HG02870 (cell line): Measurements from ENCODE around the gene MTMR12.
"Not testable (repeated sequence)": the region's sequence is repeated elsewhere in the genome, so short reads cannot be mapped to it uniquely, and the experiment has no call there.

Source experiments
- ATAC-seq: cut with Tn5 transposase; IDR thresholded peaks from one replicate; pipeline ENCODE4 v1.9.1; 2021; ENCODE audit warnings: mild to moderate bottlenecking, moderate library complexity; ENCODE audit not compliant: unreplicated experiment

MTMR12 gene

GRCh38 chr5:32239385-32239784 is 73.4 kb downstream of the MTMR12 start:
- no peak for ATAC-seq

- no peak for ATAC-seq
Measured at GRCh38 chr5:32233696-32234447, 78.9 kb downstream of the MTMR12 start.

GRCh38 chr5:32233220-32233695 is 79.5 kb downstream of the MTMR12 start:
- ATAC-seq = no peak

GRCh38 chr5:32232441-32233219 is 80.1 kb downstream of the MTMR12 start:
- ATAC-seq = peak; percentile 81

GRCh38 chr5:32231929-32232328 is 80.8 kb downstream of the MTMR12 start:
- ATAC-seq = no peak

- no peak for ATAC-seq
Measured at GRCh38 chr5:32231241-32231640, 81.5 kb downstream of the MTMR12 start.

- ATAC-seq = no peak
Measured at GRCh38 chr5:32230356-32231099, 82.2 kb downstream of the MTMR12 start.

- ATAC-seq = no peak
Measured at GRCh38 chr5:32229586-32229985, 83.2 kb downstream of the MTMR12 start.

GRCh38 chr5:32228816-32229215 is 83.9 kb downstream of the MTMR12 start:
- no peak for ATAC-seq

GRCh38 chr5:32225445-32225844 is 87.3 kb downstream of the MTMR12 start:
- no peak for ATAC-seq

- ATAC-seq = no peak
Measured at GRCh38 chr5:32223972-32224609, 88.6 kb downstream of the MTMR12 start.

- no peak for ATAC-seq
Measured at GRCh38 chr5:32222723-32223470, 89.8 kb downstream of the MTMR12 start.

GRCh38 chr5:32217886-32218396 is 94.8 kb downstream of the MTMR12 start:
- ATAC-seq = peak; percentile 81

GRCh38 chr5:32214344-32214743 is 98.4 kb downstream of the MTMR12 start:
- ATAC-seq = not testable (repeated sequence)

- no peak for ATAC-seq
Measured at GRCh38 chr5:32210151-32210550, 102.6 kb downstream of the MTMR12 start.

- ATAC-seq = not testable (repeated sequence)
Measured at GRCh38 chr5:32208837-32209236, 103.9 kb downstream of the MTMR12 start.

GRCh38 chr5:32207355-32207634 is 105.4 kb downstream of the MTMR12 start:
- no peak for ATAC-seq

GRCh38 chr5:32206509-32207354 is 106.0 kb downstream of the MTMR12 start:
- peak; percentile 37 for ATAC-seq

GRCh38 chr5:32206053-32206452 is 106.7 kb downstream of the MTMR12 start:
- ATAC-seq = no peak
